HEK293 (cell line): ENCODE data around the gene ENO3.
A peak's percentile ranks its signal among the peaks of the same experiment; 100 is the strongest.

Experiments used
- CTCF ChIA-PET: fragments of 350-600 bp; formaldehyde crosslinking; extraction: SDS; loops from one replicate; lab custom pipeline; 2021; ENCODE audit warnings: antibody characterized with exemption; lab: Yijun Ruan, JAX
- POLR2A ChIA-PET: fragments of 300-600 bp; formaldehyde crosslinking; extraction: SDS; loops from one replicate; lab custom pipeline; 2020; ENCODE audit warnings: antibody characterized with exemption, inconsistent platforms; lab: Yijun Ruan, JAX
- H3K27ac ChIP-seq: fragments of 200-500 bp; sonication (Bioruptor generic); 2 replicates; pipeline ENCODE4 v1.5.1; 2014; ENCODE audit warnings: low read depth, low read length, control low read depth, inconsistent platforms; ENCODE audit errors: extremely low read depth
- H3K36me3 ChIP-seq, 2 experiments: fragments of 200-500 bp in 1 of 2; sonication (Bioruptor generic) in 1 of 2; 1 replicate in 1 of 2; 2 replicates in 1 of 2; pipeline ENCODE4 v1.5.1; 2014 to 2017; ENCODE audit warnings: inconsistent platforms in 2 of 2, low read length in 2 of 2; ENCODE audit not compliant: control insufficient read depth in 2 of 2, insufficient read depth in 1 of 2
- H3K4me1 ChIP-seq: fragments of 200-500 bp; sonication (Bioruptor generic); 2 replicates; pipeline ENCODE4 v1.5.1; 2014; ENCODE audit warnings: mild to moderate bottlenecking, low read length, inconsistent platforms; ENCODE audit not compliant: control insufficient read depth, insufficient read depth
- H3K4me3 ChIP-seq: 2 replicates; pipeline ENCODE4 v1.5.1; 2011; ENCODE audit warnings: low read depth, mild to moderate bottlenecking, control low read depth, low read length, moderate library complexity
- H3K9me3 ChIP-seq: fragments of 200-500 bp; sonication (Bioruptor generic); 2 replicates; pipeline ENCODE4 v1.5.1; 2014; ENCODE audit warnings: low read depth, low read length, inconsistent platforms; ENCODE audit not compliant: control insufficient read depth, insufficient read depth
- BCL11A ChIP-seq: fragments of 450-650 bp; formaldehyde crosslinking; IDR thresholded peaks from 2 replicates; pipeline ENCODE4 v1.5.1; 2016; ENCODE audit warnings: low read depth, missing biosample characterization, missing genetic modification characterization
- GLIS1 ChIP-seq: fragments of 450-650 bp; formaldehyde crosslinking; IDR thresholded peaks from 2 replicates; pipeline ENCODE4 v1.5.1; 2016; ENCODE audit warnings: missing biosample characterization, missing genetic modification characterization
- IKZF3 ChIP-seq: fragments of 450-650 bp; IDR thresholded peaks from 2 replicates; pipeline ENCODE4 v1.5.0; 2018; ENCODE audit warnings: missing biosample characterization, mild to moderate bottlenecking, missing genetic modification characterization, moderate library complexity
- INSM2 ChIP-seq: fragments of 450-650 bp; formaldehyde crosslinking; IDR thresholded peaks from 2 replicates; pipeline ENCODE4 v1.5.1; 2016; ENCODE audit warnings: missing biosample characterization, missing genetic modification characterization
- KLF1 ChIP-seq: fragments of 450-650 bp; formaldehyde crosslinking; IDR thresholded peaks from 2 replicates; pipeline ENCODE4 v1.5.1; 2016; ENCODE audit warnings: missing biosample characterization, missing genetic modification characterization
- KLF17 ChIP-seq: fragments of 450-650 bp; formaldehyde crosslinking; IDR thresholded peaks from 2 replicates; pipeline ENCODE4 v1.5.1; 2016; ENCODE audit warnings: missing biosample characterization, missing genetic modification characterization
- PATZ1 ChIP-seq: fragments of 450-650 bp; formaldehyde crosslinking; IDR thresholded peaks from 2 replicates; pipeline ENCODE4 v1.5.1; 2016; ENCODE audit warnings: missing biosample characterization, missing genetic modification characterization
- PRDM1 ChIP-seq: fragments of 450-650 bp; formaldehyde crosslinking; IDR thresholded peaks from 2 replicates; pipeline ENCODE4; 2016; ENCODE audit warnings: missing biosample characterization, missing genetic modification characterization
- PRDM10 ChIP-seq: fragments of 450-650 bp; formaldehyde crosslinking; IDR thresholded peaks from 2 replicates; pipeline ENCODE4 v1.5.1; 2016; ENCODE audit warnings: missing biosample characterization, missing genetic modification characterization
- REPIN1 ChIP-seq: fragments of 450-650 bp; formaldehyde crosslinking; IDR thresholded peaks from 2 replicates; pipeline ENCODE4 v1.5.1; 2017; ENCODE audit warnings: missing biosample characterization, missing genetic modification characterization, low read depth
- SALL2 ChIP-seq: fragments of 450-650 bp; formaldehyde crosslinking; IDR thresholded peaks from 2 replicates; pipeline ENCODE4 v1.5.0; 2017; ENCODE audit warnings: missing biosample characterization, mild to moderate bottlenecking, missing genetic modification characterization, borderline replicate concordance
- SCRT2 ChIP-seq: fragments of 450-650 bp; formaldehyde crosslinking; IDR thresholded peaks from 2 replicates; pipeline ENCODE4 v1.5.1; 2016; ENCODE audit warnings: missing biosample characterization, missing genetic modification characterization
- WT1 ChIP-seq: fragments of 450-650 bp; formaldehyde crosslinking; IDR thresholded peaks from 2 replicates; pipeline ENCODE4 v1.5.1; 2016; ENCODE audit warnings: missing biosample characterization, missing genetic modification characterization
- ZFP69B ChIP-seq: fragments of 450-650 bp; formaldehyde crosslinking; IDR thresholded peaks from 2 replicates; pipeline ENCODE4 v1.5.1; 2016; ENCODE audit warnings: missing biosample characterization, missing genetic modification characterization
- ZNF146 ChIP-seq: fragments of 450-650 bp; formaldehyde crosslinking; IDR thresholded peaks from 2 replicates; pipeline ENCODE4 v1.5.1; 2016; ENCODE audit warnings: missing biosample characterization, missing genetic modification characterization
- ZNF16 ChIP-seq: fragments of 450-650 bp; formaldehyde crosslinking; IDR thresholded peaks from 2 replicates; pipeline ENCODE4 v1.5.1; 2016; ENCODE audit warnings: low read depth, missing biosample characterization, missing genetic modification characterization
- ZNF211 ChIP-seq: fragments of 450-650 bp; formaldehyde crosslinking; IDR thresholded peaks from 2 replicates; pipeline ENCODE4 v1.5.1; 2016; ENCODE audit warnings: low read depth, missing biosample characterization, missing genetic modification characterization
- ZNF366 ChIP-seq: fragments of 450-650 bp; formaldehyde crosslinking; conservative IDR thresholded peaks from 2 replicates; pipeline ENCODE4 v1.5.1; 2016; ENCODE audit warnings: missing biosample characterization, missing genetic modification characterization
- ZNF600 ChIP-seq: fragments of 450-650 bp; formaldehyde crosslinking; IDR thresholded peaks from 2 replicates; pipeline ENCODE4 v1.5.1; 2016; ENCODE audit warnings: missing biosample characterization, missing genetic modification characterization
- ZNF623 ChIP-seq: fragments of 450-650 bp; formaldehyde crosslinking; IDR thresholded peaks from 2 replicates; pipeline ENCODE4 v1.5.1; 2016; ENCODE audit warnings: missing biosample characterization, missing genetic modification characterization
- ZNF629 ChIP-seq: fragments of 450-650 bp; formaldehyde crosslinking; IDR thresholded peaks from 2 replicates; pipeline ENCODE4 v1.5.1; 2017; ENCODE audit warnings: missing biosample characterization, missing genetic modification characterization
- ZNF645 ChIP-seq: fragments of 450-650 bp; formaldehyde crosslinking; IDR thresholded peaks from 2 replicates; pipeline ENCODE4; 2016; ENCODE audit warnings: missing biosample characterization, missing genetic modification characterization
- ZNF76 ChIP-seq: fragments of 450-650 bp; formaldehyde crosslinking; IDR thresholded peaks from 2 replicates; pipeline ENCODE4; 2016; ENCODE audit warnings: low read depth, missing biosample characterization, missing genetic modification characterization, borderline replicate concordance

Gene ENO3

GRCh38 chr17:4947010-4947410 is 3.9 kb upstream of the ENO3 start:
- CTCF ChIA-PET, result interaction anchor here (0.5 to 2.5 kb wide), 3 partner anchors 38 to 1559 kb away, joined by 4 to 11 read pairs (median 6); partner anchors contain the start of gene CAMTA2
- Histone ChIP-seq H3K27ac (peak overlapping the region; percentile 99), H3K4me3 (peak overlapping the region; percentile 97), H3K4me1 (peaks cover 21% of the 10 kb centered on the region)
- TF ChIP-seq ZNF629 (tag by site-specific recombination) (no peak), ZNF645 (tag by site-specific recombination) (no peak), WT1 (tag by site-specific recombination) (0 out of 2 replicates have a peak, but pooled peaks have one; percentile 26), PRDM1 (tag by site-specific recombination) (peak; percentile 86), ZNF16 (no peak), ZNF366 (tag by site-specific recombination) (0 out of 2 replicates have a peak, but pooled peaks have one; percentile 8)
- TF ChIP-seq, all 188 proteins: peak for 3
- H3K9me3 ChIP-seq, result no peaks in the 10 kb centered on the region
- peaks cover 33 to 53% of the 10 kb centered on the region in 2 experiments for H3K36me3 ChIP-seq
- POLR2A ChIA-PET, result interaction anchor here (0.7 to 17.9 kb wide), 7 partner anchors 8 to 157 kb away, joined by 3 to 358 read pairs (median 7); partner anchors contain the start of genes INCA1, KIF1C, RNF167 and SLC25A11

GRCh38 chr17:4947411-4948165 is 3.3 kb upstream of the ENO3 start:
- peaks cover 29 to 47% of the 10 kb centered on the region in 2 experiments for H3K36me3 ChIP-seq
- peak overlapping the region; percentile 97 for H3K4me3 ChIP-seq
- H3K27ac ChIP-seq, result peak overlapping the region; percentile 99
- POLR2A ChIA-PET, result interaction anchor here (0.7 to 17.9 kb wide), 13 partner anchors 8 to 158 kb away, joined by 3 to 358 read pairs (median 6); partner anchors contain the start of genes CAMTA2, INCA1, KIF1C and PLD2
- H3K4me1 ChIP-seq, result peaks cover 21% of the 10 kb centered on the region
- no peaks in the 10 kb centered on the region for H3K9me3 ChIP-seq
- CTCF ChIA-PET, result interaction anchor here (0.5 to 2.5 kb wide), 3 partner anchors 8 to 1558 kb away, joined by 3 to 11 read pairs (median 6); partner anchors contain the start of genes RNF167 and SLC25A11
- TF ChIP-seq BCL11A, result 0 out of 2 replicates have a peak, but pooled peaks have one; percentile 13
- no peak for TF ChIP-seq SALL2 (tag by site-specific recombination)
- TF ChIP-seq PATZ1 (tag by site-specific recombination), result peak; percentile 88
- no peak for TF ChIP-seq ZNF211 (tag by site-specific recombination)
- TF ChIP-seq ZNF76 (tag by site-specific recombination), result peak; percentile 57; the same call in 1 of the 2 replicates
- peak; percentile 48; the same call in 1 of the 2 replicates for TF ChIP-seq IKZF3 (tag by site-specific recombination)
- TF ChIP-seq SCRT2 (tag by site-specific recombination), result no peak
- TF ChIP-seq INSM2 (tag by site-specific recombination), result peak; percentile 37; the same call in 1 of the 2 replicates
- TF ChIP-seq PRDM10 (tag by site-specific recombination), result peak; percentile 96
- peak; percentile 34; the same call in 1 of the 2 replicates for TF ChIP-seq GLIS1
- TF ChIP-seq KLF1, result peak; percentile 97
- 0 out of 2 replicates have a peak, but pooled peaks have one; percentile 6 for TF ChIP-seq ZNF623 (tag by site-specific recombination)
- TF ChIP-seq KLF17 (tag by site-specific recombination), result peak; percentile 70; the same call in 1 of the 2 replicates
- no peak for TF ChIP-seq REPIN1 (tag by site-specific recombination)
- TF ChIP-seq ZFP69B (tag by site-specific recombination), result peak; percentile 19; the same call in 1 of the 2 replicates
- TF ChIP-seq ZNF600, result no peak
- no peak for TF ChIP-seq ZNF146
